CD1c-positive myeloid dendritic cell (primary cell): Measurements from ENCODE around the gene FBXO40.

ENCODE experiments used
- DNase-seq: peaks from one replicate; pipeline ENCODE4 v3.0.0-alpha.2; 2016; ENCODE audit errors: extremely low spot score

The FBXO40 gene

DNA sequence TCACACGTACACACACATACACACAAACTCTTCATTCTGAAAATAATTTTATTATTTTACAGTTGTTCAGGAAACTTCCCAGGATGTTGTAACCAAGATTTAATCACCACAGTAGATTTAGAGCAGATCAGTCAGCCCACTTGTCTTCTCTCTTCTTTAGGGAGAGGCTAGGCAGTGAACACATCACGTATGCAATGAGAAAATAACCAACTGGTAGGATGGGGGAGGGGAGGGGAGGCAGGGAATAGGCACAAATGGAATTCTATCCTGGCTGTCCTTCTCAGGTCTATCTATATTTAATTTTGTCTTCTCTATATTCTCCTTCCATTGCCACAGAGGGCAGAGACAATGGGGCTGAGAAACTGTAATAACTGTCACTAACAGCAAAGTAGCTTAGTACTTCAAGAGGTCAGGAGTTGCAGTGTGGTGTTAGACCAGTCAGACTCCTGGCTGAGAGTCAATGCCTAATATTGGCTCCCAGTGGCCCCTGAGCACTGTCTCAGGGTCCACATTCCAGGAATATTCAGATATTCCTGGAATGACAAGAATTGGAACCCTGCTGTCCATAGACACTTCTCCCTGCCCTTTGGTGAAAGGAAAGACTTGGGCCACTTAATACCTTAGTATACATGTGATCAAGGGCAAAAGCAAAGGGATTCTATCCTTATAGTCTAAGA lies 70.1 kb downstream of the FBXO40 start:
- DNase-seq = no peak

DNA sequence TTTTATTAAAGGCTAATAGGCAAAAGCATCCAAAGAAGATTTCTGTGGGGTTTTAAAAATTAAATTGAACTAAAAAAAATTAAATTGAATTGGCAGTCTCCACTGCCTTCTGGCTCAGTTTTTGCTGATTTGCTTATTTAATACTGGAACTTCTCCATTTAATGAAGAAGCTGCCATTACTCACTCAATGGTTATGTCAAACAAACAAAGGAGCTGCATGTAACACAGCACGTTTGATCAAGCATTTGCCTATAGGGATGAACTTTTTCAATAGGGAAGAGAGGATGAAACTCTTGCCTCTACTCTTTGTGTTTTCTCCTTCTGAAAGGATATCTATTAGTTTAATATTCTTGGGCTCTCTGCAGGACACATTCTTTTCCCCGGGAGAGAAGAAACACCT lies 72.3 kb downstream of the FBXO40 start:
- DNase-seq = peak; percentile 14

DNA sequence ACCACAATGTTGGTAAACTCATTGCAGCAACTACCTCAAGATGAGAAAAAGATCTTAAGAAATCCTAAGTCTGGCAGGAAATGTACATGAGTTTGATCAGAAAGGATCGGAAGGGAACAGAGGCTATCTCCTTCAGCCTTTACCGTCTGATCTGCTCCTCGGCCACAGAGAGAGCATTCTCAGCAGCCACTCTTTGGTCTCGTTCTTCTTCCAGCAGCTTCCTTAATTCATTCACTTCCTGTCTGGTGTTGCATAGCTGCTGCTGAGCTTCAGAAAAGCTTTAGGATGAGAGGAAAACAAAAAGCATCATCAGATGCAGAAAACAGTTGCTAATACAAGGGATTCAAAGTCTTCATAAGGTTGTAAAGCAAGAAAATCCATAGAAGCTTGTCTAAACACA lies 74.2 kb downstream of the FBXO40 start:
- DNase-seq = peak; percentile 40

DNA sequence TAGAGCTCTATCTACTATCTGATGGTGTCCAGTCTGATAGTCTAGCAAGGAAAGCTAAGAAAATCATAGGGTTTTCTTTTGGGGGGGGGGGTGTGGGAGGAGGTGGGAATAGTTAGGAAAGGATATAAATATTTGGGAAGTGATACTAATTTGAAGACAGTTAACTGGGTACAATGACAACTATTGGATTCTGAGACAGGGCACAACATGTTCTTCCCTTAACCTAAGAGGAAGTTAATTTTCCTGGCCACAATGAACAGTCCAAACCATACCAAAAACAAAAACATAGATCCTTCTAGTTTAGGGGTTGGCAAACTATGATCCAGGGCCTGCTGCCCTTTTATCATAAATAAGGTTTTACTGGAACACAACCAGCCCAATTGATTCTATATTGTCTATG lies 77.5 kb downstream of the FBXO40 start:
- no peak for DNase-seq

DNA sequence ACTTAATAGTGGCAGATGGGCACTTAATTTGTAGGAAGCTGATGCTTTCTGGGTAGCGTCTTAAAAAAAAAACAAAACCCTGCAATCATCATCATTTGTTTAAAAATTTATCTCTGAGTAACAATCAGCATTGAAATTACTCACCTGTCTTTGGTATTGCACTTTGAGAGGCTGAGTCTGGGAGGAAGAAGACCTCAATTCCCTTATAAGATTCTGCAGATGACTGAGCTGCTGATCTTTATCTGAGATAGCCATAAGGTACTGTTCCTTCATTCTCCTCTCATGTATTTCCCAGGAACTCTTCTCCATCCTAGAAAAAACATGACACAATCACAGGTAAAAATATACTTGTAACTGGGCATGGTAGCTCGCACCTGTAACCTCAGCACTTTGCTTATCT lies 84.0 kb downstream of the FBXO40 start:
- no peak for DNase-seq
